Testis (tissue), 3 donors: ENCODE results near the gene CD164L2. TPM values are rescaled to one million over a fixed set of nuclear protein-coding genes. Genes with fewer than 3 reads are reported as not detected.

Experiments used
- DNase-seq: peaks from one replicate; pipeline ENCODE4 v3.0.0-alpha.2; 2019
- H3K27ac ChIP-seq, 2 donors: fragments of 200-600 bp; sonication (generic); one replicate each; pipeline ENCODE4 v1.5.1; 2019
- H3K27me3 ChIP-seq: fragments of 200-600 bp; sonication (generic); one replicate; pipeline ENCODE4 v1.5.1; 2019
- H3K36me3 ChIP-seq: fragments of 200-600 bp; sonication (generic); one replicate; pipeline ENCODE4 v1.5.1; 2017; ENCODE audit warnings: low read depth; ENCODE audit errors: missing control alignments
- H3K4me1 ChIP-seq: fragments of 200-600 bp; sonication (generic); one replicate; pipeline ENCODE4 v1.5.1; 2019
- H3K4me3 ChIP-seq, 2 donors: fragments of 200-600 bp; sonication (generic); one replicate each; pipeline ENCODE4 v1.5.1; 2017 to 2019
- H3K9me3 ChIP-seq: fragments of 200-600 bp; sonication (generic); one replicate; pipeline ENCODE4 v1.5.1; 2017
- POLR2A ChIP-seq: fragments of 450-650 bp; IDR thresholded peaks from one replicate; pipeline ENCODE4 v1.6.1; 2017; ENCODE audit warnings: antibody characterized with exemption, mild to moderate bottlenecking, moderate library complexity
- WGBS, 2 donors: methylation state at CpG; one replicate each; pipeline ENCODE4 v1.1.5; 2018; 5-methylcytosine and 5-hydroxymethylcytosine counted together
- intact Hi-C: fragments of 100-400 bp; cut with DNase I; formaldehyde crosslinking; loops from one replicate; pipeline ENCODE4 v1.15.1; 2023; ENCODE audit warnings: low total_unique reads
- polyA plus RNA-seq: library from polyadenylated mRNA; stranded (reverse); fragments of 350-450 nt; fragmentation: Illumina TruSeq; extraction: RNeasy Lipid Tissue Mini Kit (QIAGEN cat#74804); gene quantifications from one replicate; pipeline ENCODE4 v1.2.3, GENCODE V29; 2014; ENCODE audit warnings: low read depth, low replicate concordance; ENCODE audit not compliant: insufficient read depth
- total RNA-seq, 2 donors: library from RNA; depleted of rRNA; stranded (reverse); fragments of >200 nt; gene quantifications; one replicate each; pipeline ENCODE4 v1.2.3, GENCODE V29; 2016
- TF ChIP-seq, protein P1 (sequence below), 3 experiments: fragments of 450-650 bp in 2 of 3; fragments of 200-600 bp in 1 of 3; sonication (generic) in 1 of 3; IDR thresholded peaks; one replicate each; pipeline ENCODE4 v1.5.1; 2016 to 2019; ENCODE audit warnings: antibody characterized with exemption in 3 of 3, mild to moderate bottlenecking in 2 of 3, moderate library complexity in 1 of 3

The CD164L2 gene
- total and polyA plus RNA-seq, 3 donors from 2014 or later: 0.24 to 1.5 (median 0.76) TPM

DNA sequence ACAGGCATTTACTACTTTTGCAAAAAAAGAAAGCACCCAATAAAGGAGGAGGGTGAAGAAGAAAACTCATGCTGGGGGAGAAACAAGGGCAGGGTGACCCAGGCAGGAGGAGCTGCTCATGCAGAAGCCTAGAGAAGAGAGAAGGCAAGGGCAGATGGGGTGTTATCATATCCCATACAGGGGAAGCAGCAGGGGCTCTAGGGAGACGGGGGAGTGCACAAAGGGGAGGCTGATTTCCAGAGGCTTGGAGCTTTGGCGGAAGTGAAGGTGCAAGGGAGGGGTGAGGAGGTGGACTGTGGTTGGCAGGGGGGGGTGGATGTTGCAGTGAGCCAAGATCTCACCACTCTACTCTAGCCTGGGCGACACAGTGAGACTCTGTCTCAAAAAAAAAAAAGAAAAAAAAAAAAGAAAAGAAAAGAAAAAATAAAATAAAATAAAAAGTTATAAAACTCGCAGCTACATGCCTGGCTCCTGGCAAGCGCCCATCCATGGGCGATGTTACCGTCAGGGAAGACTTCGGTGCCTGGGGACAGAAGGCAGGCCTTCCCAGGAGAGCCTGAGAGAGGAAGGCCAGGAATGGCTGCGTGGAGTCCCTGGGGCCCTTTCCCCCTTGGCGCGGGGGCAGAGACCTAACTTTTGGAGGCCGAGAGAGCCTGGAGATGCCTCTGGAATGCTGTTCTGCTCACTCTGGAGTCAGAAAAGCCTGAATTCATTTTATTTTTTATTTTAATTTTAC lies 5.2 kb downstream of the CD164L2 start:
- H3K27me3 ChIP-seq: no peaks in the 10 kb centered on the region
- no peaks in the 10 kb centered on the region for H3K9me3 ChIP-seq
- no peaks in the 10 kb centered on the region for H3K36me3 ChIP-seq
- TF ChIP-seq, protein P1, sequence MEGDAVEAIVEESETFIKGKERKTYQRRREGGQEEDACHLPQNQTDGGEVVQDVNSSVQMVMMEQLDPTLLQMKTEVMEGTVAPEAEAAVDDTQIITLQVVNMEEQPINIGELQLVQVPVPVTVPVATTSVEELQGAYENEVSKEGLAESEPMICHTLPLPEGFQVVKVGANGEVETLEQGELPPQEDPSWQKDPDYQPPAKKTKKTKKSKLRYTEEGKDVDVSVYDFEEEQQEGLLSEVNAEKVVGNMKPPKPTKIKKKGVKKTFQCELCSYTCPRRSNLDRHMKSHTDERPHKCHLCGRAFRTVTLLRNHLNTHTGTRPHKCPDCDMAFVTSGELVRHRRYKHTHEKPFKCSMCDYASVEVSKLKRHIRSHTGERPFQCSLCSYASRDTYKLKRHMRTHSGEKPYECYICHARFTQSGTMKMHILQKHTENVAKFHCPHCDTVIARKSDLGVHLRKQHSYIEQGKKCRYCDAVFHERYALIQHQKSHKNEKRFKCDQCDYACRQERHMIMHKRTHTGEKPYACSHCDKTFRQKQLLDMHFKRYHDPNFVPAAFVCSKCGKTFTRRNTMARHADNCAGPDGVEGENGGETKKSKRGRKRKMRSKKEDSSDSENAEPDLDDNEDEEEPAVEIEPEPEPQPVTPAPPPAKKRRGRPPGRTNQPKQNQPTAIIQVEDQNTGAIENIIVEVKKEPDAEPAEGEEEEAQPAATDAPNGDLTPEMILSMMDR (IDR thresholded peaks at IDR 0.05): no peak
- TF ChIP-seq POLR2A: no peak
- intact Hi-C loops: no loop called here
- H3K27ac ChIP-seq: no peak overlapping the region
- H3K4me3 ChIP-seq: no peak overlapping the region
- peaks cover 8% of the 10 kb centered on the region for H3K4me1 ChIP-seq
- WGBS, 2 donors: 68 to 70% methylated on average over 12 of the region's 12 CpGs
- DNase-seq: no peak

DNA sequence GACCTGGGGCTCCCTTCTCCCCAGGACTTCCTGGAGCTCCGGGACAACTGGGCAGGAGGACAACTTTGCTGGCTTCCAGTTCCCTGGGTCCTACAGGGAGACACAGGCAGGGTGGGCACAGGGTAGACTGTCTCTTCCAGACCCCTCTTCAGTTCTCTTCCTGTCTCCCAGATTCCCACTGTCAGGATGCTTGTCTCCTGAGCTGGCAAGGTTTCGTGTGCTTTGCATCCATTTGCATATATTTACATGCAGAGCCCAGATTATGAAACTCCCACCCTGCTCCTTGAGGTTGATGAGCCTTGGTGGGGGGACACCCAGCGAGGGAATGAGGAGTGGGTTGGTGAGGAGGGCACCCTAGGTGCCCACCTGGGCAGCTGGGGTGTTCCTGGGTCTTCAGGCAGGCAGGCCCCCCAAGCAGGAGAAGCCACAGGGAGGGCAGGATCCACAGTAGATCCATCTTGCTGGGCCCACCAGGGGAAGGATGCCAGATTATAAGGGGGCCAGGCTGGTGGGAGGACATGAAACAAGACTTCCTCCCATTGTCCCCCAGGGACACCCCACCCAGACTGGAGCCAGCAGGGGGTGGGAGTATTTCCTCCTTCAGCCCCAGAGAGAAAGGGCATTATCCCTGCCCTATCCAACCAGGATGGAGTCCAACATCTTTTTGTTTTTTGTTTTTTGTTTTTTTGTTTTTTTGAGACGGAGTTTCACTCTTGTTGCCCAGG lies 8.6 kb downstream of the CD164L2 start, which contains the start of gene FCN3:
TSS of gene FCN3 (minus strand) at position 463 of the 725 bp plus-strand sequence. CDS start at position 457, 6 bp downstream.
- WGBS, 2 donors: 86% methylated on average over 4 of the region's 4 CpGs

DNA sequence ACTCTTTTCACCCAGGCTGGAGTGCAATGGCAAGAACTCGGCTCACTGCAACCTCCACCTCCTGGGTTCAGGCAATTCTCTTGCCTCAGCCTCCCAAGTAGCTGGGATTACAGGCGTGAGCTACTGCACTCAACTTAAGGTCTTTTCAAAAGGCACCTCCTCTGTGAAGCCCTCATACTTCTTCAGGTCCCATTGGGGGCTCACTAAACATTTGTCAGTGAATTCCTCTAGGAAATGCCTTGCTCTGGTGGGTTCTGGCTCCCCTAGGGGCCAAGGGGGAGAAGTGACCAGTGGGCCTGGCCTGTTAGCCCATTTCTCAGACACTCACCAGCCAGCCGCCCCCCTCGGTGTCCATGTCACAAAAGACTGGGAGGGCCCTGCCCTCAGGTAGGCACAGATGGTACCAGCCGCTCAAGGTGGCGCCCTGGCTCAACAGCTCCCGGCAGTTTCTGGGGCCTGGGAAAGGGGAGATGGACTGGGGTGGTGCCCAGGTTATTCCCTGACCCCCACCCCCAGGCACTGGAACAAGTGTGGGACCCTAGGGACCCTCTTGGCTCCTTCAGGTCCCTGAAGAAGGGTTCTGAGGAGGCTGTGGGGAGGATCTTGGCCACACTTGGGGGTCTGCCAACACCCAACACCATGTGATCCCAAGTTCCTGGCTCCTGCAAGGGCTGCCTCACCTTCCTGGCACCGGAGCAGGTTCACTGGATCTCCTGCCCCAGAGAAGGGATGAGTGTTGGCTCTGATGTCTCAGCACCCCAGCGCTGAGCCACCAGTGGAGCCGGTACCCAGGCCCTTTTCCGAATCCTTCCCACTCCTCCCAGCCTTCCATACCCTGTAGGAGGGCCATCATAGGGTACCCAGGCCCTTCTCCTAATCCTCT lies 10.1 kb downstream of the CD164L2 start:
- Histone ChIP-seq H3K36me3 (no peaks in the 10 kb centered on the region), H3K4me3 (no peak overlapping the region), H3K9me3 (no peaks in the 10 kb centered on the region), H3K4me1 (no peaks in the 10 kb centered on the region), H3K27me3 (no peaks in the 10 kb centered on the region), H3K27ac (no peak overlapping the region)
- TF ChIP-seq, protein P1 (IDR thresholded peaks at IDR 0.05): no peak
- TF ChIP-seq POLR2A: no peak
- no peak for DNase-seq
- 88 to 90% methylated on average over 8 to 11 of the region's 11 CpGs for WGBS, 2 donors
- intact Hi-C loops: no loop called here

More for the DNA sequence above, 8.6 kb downstream of the CD164L2 start, which contains the start of gene FCN3:
- Histone ChIP-seq H3K4me1 (no peaks in the 10 kb centered on the region), H3K4me3 (no peak within 1 kb of the TSS), H3K27me3 (no peaks in the 10 kb centered on the region), H3K36me3 (no peaks in the 10 kb centered on the region), H3K9me3 (no peaks in the 10 kb centered on the region), H3K27ac (no peak within 1 kb of the TSS)
- no peak for TF ChIP-seq POLR2A
- TF ChIP-seq, protein P1 (IDR thresholded peaks at IDR 0.05): no peak
- no peak for DNase-seq
- intact Hi-C loops: no loop called here

DNA sequence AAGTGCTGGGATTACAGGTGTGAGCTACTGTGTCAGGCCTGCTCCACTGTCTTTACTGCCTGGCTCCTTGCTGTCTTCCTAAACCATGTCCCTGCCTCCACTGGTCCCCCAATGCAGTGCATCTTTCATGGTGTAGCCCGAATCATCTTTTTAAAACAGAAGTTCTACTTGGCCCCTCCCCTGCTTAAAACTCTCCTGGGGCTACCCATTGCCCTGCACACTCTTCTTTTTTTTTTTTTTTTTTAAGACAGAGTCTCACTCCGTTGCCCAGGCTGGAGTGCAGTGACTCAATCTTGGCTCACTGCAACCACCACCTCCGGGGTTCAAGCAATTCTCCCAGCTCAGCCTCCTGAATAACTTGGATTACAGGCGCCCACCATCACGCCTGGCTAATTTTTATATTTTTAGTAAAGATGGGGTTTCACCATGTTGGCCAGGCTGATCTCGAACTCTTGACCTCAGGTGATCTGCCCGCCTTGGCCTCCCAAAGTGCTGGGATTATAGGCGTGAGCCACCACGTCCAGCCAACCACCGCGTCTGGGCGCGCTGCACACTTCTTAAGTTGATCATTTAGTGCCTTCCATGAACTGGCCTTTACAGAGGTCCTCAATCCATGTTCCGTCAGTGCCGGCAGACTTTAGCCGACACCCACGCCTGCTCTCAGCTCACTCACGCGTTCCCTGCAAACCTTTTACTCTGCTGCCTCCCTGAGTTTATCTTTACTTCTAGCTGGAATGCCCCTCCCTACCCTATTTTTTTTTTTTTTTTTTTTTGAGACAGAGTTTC lies 10.9 kb downstream of the CD164L2 start:
- Histone ChIP-seq H3K27me3 (no peaks in the 10 kb centered on the region), H3K4me1 (peaks cover 8% of the 10 kb centered on the region), H3K9me3 (no peaks in the 10 kb centered on the region), H3K36me3 (no peaks in the 10 kb centered on the region), H3K27ac (no peak overlapping the region), H3K4me3 (no peak overlapping the region)
- TF ChIP-seq, protein P1 (IDR thresholded peaks at IDR 0.05): no peak
- no peak for TF ChIP-seq POLR2A
- 78 to 86% methylated on average over 19 of the region's 19 CpGs for WGBS, 2 donors
- peak; percentile 61 for DNase-seq
- intact Hi-C loops: no loop called here
